GM12878 (cell line): ENCODE data around the gene SNAPC2. TPM values are rescaled to one million over a fixed set of nuclear protein-coding genes. Genes with fewer than 3 reads are reported as not detected.

Experiments used
- ATAC-seq: fragments of 200-7000 bp; cut with Tn5 transposase; 3 replicates; pipeline ENCODE4 v1.9.1; 2020; ENCODE audit warnings: mild to moderate bottlenecking, moderate library complexity
- BruUV-seq: library from RNA; stranded (reverse); fragments of 400-500 nt; replicated peaks from 2 replicates; lab custom pipeline; 2021; lab: Mats Ljungman, UMichigan
- CTCF ChIA-PET: fragments of 300-600 bp; sonication (Branson Sonifier 250); formaldehyde crosslinking; extraction: SDS; loops from one replicate; lab custom pipeline; 2021; ENCODE audit warnings: inconsistent platforms; lab: Yijun Ruan, JAX
- POLR2A ChIA-PET: fragments of 350-600 bp; formaldehyde crosslinking; extraction: SDS; loops from one replicate; lab custom pipeline; 2021; ENCODE audit warnings: inconsistent platforms; lab: Charles Lee
- RAD21 ChIA-PET: fragments of 300-600 bp; sonication (Branson Sonifier 250); formaldehyde crosslinking; loops from one replicate; lab custom pipeline; 2023; ENCODE audit warnings: antibody characterized with exemption; ENCODE audit not compliant: unreplicated experiment; lab: Charles Lee
- SMC1A ChIA-PET: fragments of 300-600 bp; sonication (Branson Sonifier 250); formaldehyde crosslinking; loops from one replicate; lab custom pipeline; 2023; ENCODE audit not compliant: unreplicated experiment, uncharacterized antibody; lab: Charles Lee
- DNase-seq: peaks from one replicate; pipeline ENCODE4 v3.0.0-alpha.2; 2011; ENCODE audit warnings: low read depth, low spot score
- FAIRE-seq: peaks from 3 replicates; lab custom pipeline; 2011; peaks lifted over from hg19 to GRCh38; lab: Jason Lieb, UNC
- H2AFZ ChIP-seq: 2 replicates; pipeline ENCODE4 v1.6.0; 2011; ENCODE audit warnings: low read depth, low read length, control low read depth; ENCODE audit not compliant: control insufficient read depth
- H3K27ac ChIP-seq: 2 replicates; pipeline ENCODE4 v1.5.1; 2011; ENCODE audit warnings: control low read depth; ENCODE audit not compliant: control insufficient read depth, insufficient read depth
- H3K27me3 ChIP-seq, 2 experiments: replicated peaks in 1 of 2; 2 replicates each; pipeline versions ENCODE4 v1.6.0 to v1.6.1; 2011; ENCODE audit warnings: low read length in 1 of 2; ENCODE audit not compliant: control insufficient read depth in 2 of 2, insufficient read depth in 2 of 2
- H3K36me3 ChIP-seq, 2 experiments: 2 replicates each; pipeline ENCODE4 v1.5.1; 2011; ENCODE audit warnings: low read length in 1 of 2; ENCODE audit not compliant: control insufficient read depth in 2 of 2, insufficient read depth in 2 of 2
- H3K4me1 ChIP-seq: 2 replicates; pipeline ENCODE4 v1.6.1; 2011; ENCODE audit warnings: mild to moderate bottlenecking, low read length, moderate library complexity, mixed read lengths; ENCODE audit not compliant: control insufficient read depth, insufficient read depth
- H3K4me2 ChIP-seq: 2 replicates; pipeline ENCODE4 v1.6.0; 2011; ENCODE audit warnings: control low read depth; ENCODE audit not compliant: control insufficient read depth, insufficient read depth
- H3K4me3 ChIP-seq: fragments of 200-600 bp; sonication (generic); 2 replicates; pipeline ENCODE4 v1.5.1; 2016
- H3K79me2 ChIP-seq: 2 replicates; pipeline ENCODE4 v1.6.0; 2011; ENCODE audit warnings: low read length; ENCODE audit not compliant: control insufficient read depth, insufficient read depth
- H3K9ac ChIP-seq: 2 replicates; pipeline ENCODE4 v1.8.0; 2011; ENCODE audit warnings: low read length, control low read depth, mixed read lengths; ENCODE audit not compliant: control insufficient read depth, insufficient read depth
- H3K9me3 ChIP-seq: replicated peaks from 3 replicates; pipeline ENCODE4 v1.5.1; 2011; ENCODE audit warnings: mild to moderate bottlenecking, low read length; ENCODE audit not compliant: control insufficient read depth, insufficient read depth
- H4K20me1 ChIP-seq: 2 replicates; pipeline ENCODE4 v1.6.0; 2011; ENCODE audit not compliant: control insufficient read depth, insufficient read depth
- BACH1 ChIP-seq: fragments of 450-650 bp; IDR thresholded peaks from 2 replicates; pipeline ENCODE4 v1.6.1; 2017; ENCODE audit warnings: mild to moderate bottlenecking, borderline replicate concordance
- BRCA1 ChIP-seq: IDR thresholded peaks from 2 replicates; pipeline ENCODE4 v1.6.1; 2011; ENCODE audit warnings: low read depth, low read length, improper control_type of control experiment
- DPF2 ChIP-seq: fragments of 450-650 bp; IDR thresholded peaks from 2 replicates; pipeline ENCODE4 v1.6.1; 2017; ENCODE audit warnings: mild to moderate bottlenecking
- IRF5 ChIP-seq: fragments of 450-650 bp; IDR thresholded peaks from 2 replicates; pipeline ENCODE4 v1.6.1; 2017; ENCODE audit warnings: borderline replicate concordance
- PML ChIP-seq: IDR thresholded peaks from 2 replicates; pipeline ENCODE4 v1.6.1; 2012; ENCODE audit warnings: low read length, inconsistent platforms
- RBBP5 ChIP-seq: fragments of 200-600 bp; sonication (generic); conservative IDR thresholded peaks from 2 replicates; pipeline ENCODE4 v1.6.1; 2016
- REST ChIP-seq: IDR thresholded peaks from 2 replicates; pipeline ENCODE4 v1.6.1; 2012; ENCODE audit warnings: mild to moderate bottlenecking, low read depth, low read length
- SMARCA5 ChIP-seq: fragments of 450-650 bp; IDR thresholded peaks from 2 replicates; pipeline ENCODE4 v1.6.1; 2017; ENCODE audit warnings: mild to moderate bottlenecking
- SRF ChIP-seq, 2 experiments: IDR thresholded peaks; 2 replicates each; pipeline ENCODE4 v1.6.1; 2011; ENCODE audit warnings: low read depth in 2 of 2, low read length in 2 of 2, mild to moderate bottlenecking in 1 of 2, moderate library complexity in 1 of 2
- USF1 ChIP-seq: IDR thresholded peaks from 2 replicates; pipeline ENCODE4 v1.6.1; 2011; ENCODE audit warnings: borderline replicate concordance, low read depth, mild to moderate bottlenecking, moderate library complexity, mixed read lengths, low read length; ENCODE audit not compliant: insufficient read depth; ENCODE audit errors: extremely low read length
- ZBTB4 ChIP-seq: fragments of 450-650 bp; formaldehyde crosslinking; IDR thresholded peaks from 2 replicates; pipeline ENCODE4 v1.4.0; 2022; ENCODE audit warnings: mild to moderate bottlenecking, moderate library complexity
- ZNF274 ChIP-seq: IDR thresholded peaks from one replicate; pipeline ENCODE4 v1.8.0; 2011; ENCODE audit not compliant: insufficient read length, insufficient read depth
- ZNF622 ChIP-seq: fragments of 450-650 bp; IDR thresholded peaks from 2 replicates; pipeline ENCODE4 v1.6.1; 2017; ENCODE audit warnings: mild to moderate bottlenecking, inconsistent platforms
- WGBS: methylation state at CpG from one replicate; pipeline ENCODE4 v1.1.6; 2016; ENCODE audit warnings: low lambda C conversion rate; ENCODE audit not compliant: insufficient replicate concordance, insufficient coverage; ENCODE audit errors: missing lambda C conversion rate; 5-methylcytosine and 5-hydroxymethylcytosine counted together
- in situ Hi-C: fragments of 300-500 bp; cut with MboI; formaldehyde crosslinking; loops from 9 replicates; pipeline ENCODE4 v1.14.3; 2018; ENCODE audit warnings: mixed read lengths
- intact Hi-C: fragments of 100-400 bp; cut with micrococcal nuclease; formaldehyde crosslinking; loops from one replicate; pipeline ENCODE4 v1.14.2; 2022; ENCODE audit not compliant: unreplicated experiment
- polyA plus RNA-seq, 11 experiments: library from polyadenylated mRNA; depleted of rRNA in 4 of 11; unstranded in 6 of 11; stranded (reverse) in 5 of 11; fragments of >200 nt; fragmentation: Nextera tagmentation in 4 of 11; fragmentation: Illumina TruSeq in 1 of 11; extraction: Ambion mirVana in 4 of 11; extraction: Trizol in 1 of 11; gene quantifications; 1 replicate in 1 of 11; 2 replicates in 10 of 11; pipeline versions ENCODE4 v1.2.1 to v1.2.3, GENCODE V29; 2011 to 2016; ENCODE audit warnings: inconsistent platforms in 2 of 11, missing spikeins in 2 of 11, low read depth in 1 of 11
- total RNA-seq, 4 experiments: library from RNA; depleted of rRNA in 3 of 4; stranded (reverse); fragments of >200 nt in 3 of 4; fragmentation: Illumina TruSeq in 1 of 4; extraction: Trizol in 1 of 4; gene quantifications; 2 replicates each; pipeline versions ENCODE4 v1.2.1 to v1.2.3, GENCODE V29; 2013 to 2021

Gene SNAPC2
- total and polyA plus RNA-seq, 10 of the 15 experiments (the other 5 are each of a cell fraction or from before 2014, with no cell fraction given) = 0.19 to 20.8 (median 12.6) TPM

DNA sequence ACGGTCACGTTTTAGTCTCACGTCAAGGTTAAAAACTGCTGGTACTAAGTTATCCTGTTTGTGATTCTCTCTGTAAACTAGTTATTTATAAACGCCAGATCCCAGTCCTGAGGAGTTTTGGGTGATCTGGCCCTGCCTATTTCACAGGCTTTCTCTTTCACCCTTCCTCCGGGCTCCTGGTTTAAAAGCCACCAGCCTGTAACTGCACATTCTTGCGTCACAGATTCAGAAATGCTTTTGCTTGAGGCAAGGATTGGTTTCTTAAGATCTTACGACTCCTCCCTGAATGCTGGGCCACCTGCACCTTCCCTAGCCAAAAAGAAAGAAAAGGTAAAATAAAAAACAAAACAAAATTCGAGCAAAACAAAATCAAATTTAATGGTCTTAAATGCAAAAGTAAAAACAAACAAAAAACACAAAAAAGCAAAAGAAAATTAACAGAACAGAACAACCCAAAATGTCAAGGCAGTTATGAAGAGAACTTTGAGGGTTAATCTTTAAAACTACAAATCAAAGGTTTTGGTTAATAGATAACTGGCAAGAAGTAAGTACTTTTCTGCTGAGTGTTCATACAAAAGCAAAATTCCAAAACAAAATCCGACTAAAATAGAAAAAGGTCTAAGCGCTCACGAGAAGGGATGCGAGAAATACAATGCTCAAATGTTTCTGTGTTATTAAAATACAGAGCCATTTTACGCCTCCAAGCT lies 41.9 kb downstream of the SNAPC2 start:
- ChIA-PET CTCF (no interaction called here), RAD21 (no interaction called here), SMC1A (no interaction called here), POLR2A (no interaction called here)
- ATAC-seq (no peak), DNase-seq (no peak), FAIRE-seq (no peak)
- Histone ChIP-seq H3K79me2 (no peaks in the 10 kb centered on the region), H3K9me3 (no peaks in the 10 kb centered on the region), H2AFZ (no peak overlapping the region), H3K4me2 (no peak overlapping the region), H3K4me1 (no peaks in the 10 kb centered on the region), H3K4me3 (no peak overlapping the region), H3K36me3 (peaks cover 20 to 22% of the 10 kb centered on the region in 2 experiments; a peak in 3 of 4 replicates), H3K27ac (no peak overlapping the region), H4K20me1 (no peaks in the 10 kb centered on the region), H3K27me3 (no peaks in the 10 kb centered on the region), H3K9ac (no peak overlapping the region)
- intact Hi-C loops (no loop called here), in situ Hi-C loops (no loop called here)
- BruUV-seq = no TSS peak
- 89% methylated on average over 13 of the region's 13 CpGs for WGBS
- TF ChIP-seq ZNF274 = no peak
- no peak for TF ChIP-seq DPF2
- TF ChIP-seq RBBP5 = no peak
- no peak for TF ChIP-seq ZNF622
- no peak for TF ChIP-seq BRCA1
- no peak for TF ChIP-seq SMARCA5
- TF ChIP-seq BACH1 = no peak
- no peak for TF ChIP-seq REST
- no peak for TF ChIP-seq IRF5
- no peak for TF ChIP-seq PML
- TF ChIP-seq ZBTB4 (CRISPR knock-in tag) = no peak
- no peak for TF ChIP-seq SRF (IDR thresholded peaks at IDR 0.05; ENCODE audit: low read depth in 2 of 2, low read length in 2 of 2)
- TF ChIP-seq USF1 = no peak
